Activated T-cell treated with anti-CD3 and anti-CD28 coated beads for 4 hours (primary cell): ENCODE data around the gene SARS1.
"Not testable (repeated sequence)": the region's sequence is repeated elsewhere in the genome, so short reads cannot be mapped to it uniquely, and the experiment has no call there.

ENCODE experiments used
- DNase-seq: peaks from one replicate; pipeline ENCODE4 v3.0.0-alpha.2; 2020

SARS1 gene

GRCh38 chr1:109193653-109194590 lies 19.8 kb upstream of the SARS1 start:
- peak; percentile 49 for DNase-seq

DNA sequence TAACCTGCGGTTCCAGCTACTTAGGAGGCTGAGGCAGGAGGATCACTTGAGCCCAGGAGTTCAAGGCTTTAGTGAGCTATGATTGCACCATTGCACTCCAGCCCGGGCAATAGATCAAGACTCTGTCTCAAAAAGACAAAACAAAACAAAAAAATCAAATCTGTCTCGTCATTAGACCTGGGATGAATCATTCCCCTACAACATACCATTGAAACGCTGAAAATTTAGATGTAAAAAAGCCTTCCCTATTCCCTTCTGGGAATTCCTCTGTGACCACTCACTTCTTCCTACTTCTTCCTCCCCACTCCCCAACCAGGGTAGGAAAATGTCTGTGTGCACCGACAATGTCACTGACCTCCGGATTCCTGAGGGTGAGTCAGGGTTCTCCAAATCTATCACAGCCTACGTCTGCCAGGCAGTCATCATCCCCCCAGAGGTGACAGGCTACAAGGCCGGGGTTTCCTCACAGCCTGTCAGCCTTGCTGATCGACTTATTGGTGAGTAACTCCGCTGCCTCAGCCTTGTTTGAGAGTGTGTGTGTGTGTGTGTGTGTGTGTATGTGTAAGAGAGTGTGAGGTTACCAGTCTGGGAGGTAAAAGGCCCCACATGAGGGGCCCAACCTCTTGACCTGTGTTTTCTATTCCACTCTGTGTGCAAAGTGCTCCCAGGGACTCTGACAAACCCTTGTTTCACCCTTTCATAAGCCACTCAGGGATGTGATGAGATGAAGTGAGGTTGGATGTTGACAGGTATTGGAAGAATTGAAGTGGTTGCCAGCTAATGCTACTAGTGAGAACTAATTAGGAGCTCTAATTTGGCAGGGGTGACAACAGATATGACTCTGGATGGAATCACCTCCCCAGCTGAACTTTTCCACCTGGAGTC lies 16.3 kb upstream of the SARS1 start:
- DNase-seq, result no peak

DNA sequence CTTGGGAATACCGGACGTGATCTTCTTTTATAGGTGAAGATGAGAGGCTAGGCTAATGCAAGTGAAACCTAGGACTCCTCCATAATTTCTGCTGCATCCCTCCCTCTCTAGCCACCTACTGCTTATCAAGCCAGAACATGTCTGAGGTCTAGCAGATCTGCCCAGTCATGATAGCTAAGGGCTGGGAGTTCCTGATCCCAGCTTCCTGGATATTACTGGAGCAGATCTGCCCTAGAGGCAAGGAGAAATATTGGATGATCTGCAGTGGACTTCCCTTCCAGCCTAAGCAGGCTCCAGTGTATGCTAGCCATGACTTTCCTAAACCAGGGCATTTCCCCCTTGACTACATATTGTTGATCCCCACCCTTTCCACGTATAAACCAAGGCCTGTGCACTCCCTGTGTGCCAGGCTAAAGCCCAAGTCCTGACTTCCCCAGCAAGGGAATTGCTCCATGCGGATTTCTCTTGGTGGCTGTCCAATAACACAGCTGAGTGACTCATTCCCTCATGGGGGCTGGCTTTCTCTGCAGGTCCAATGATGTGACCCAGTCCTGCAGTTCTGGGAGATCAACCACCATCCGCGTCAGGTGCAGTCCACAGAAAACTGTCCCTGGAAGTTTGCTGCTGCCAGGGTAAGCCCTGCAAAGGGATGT lies 15.5 kb upstream of the SARS1 start:
- no peak for DNase-seq

GRCh38 chr1:109198745-109199144 lies 15.0 kb upstream of the SARS1 start:
- DNase-seq, result no peak

DNA sequence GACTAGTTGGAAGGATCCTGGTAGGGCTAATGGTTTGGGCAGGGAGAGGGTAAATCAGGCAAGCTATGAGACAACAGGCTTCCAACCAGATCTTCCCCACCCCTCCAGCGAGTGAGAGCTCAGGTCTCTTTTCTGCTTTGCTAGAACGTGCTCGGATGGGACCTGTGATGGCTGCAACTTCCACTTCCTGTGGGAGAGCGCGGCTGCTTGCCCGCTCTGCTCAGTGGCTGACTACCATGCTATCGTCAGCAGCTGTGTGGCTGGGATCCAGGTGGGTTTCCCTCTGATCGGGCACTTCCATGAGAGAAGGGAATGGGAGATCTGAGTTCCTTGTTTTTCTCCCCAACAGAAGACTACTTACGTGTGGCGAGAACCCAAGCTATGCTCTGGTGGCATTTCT lies 14.0 kb upstream of the SARS1 start:
- DNase-seq, result no peak

GRCh38 chr1:109201123-109201703 lies 12.5 kb upstream of the SARS1 start:
- peak; percentile 39 for DNase-seq

DNA sequence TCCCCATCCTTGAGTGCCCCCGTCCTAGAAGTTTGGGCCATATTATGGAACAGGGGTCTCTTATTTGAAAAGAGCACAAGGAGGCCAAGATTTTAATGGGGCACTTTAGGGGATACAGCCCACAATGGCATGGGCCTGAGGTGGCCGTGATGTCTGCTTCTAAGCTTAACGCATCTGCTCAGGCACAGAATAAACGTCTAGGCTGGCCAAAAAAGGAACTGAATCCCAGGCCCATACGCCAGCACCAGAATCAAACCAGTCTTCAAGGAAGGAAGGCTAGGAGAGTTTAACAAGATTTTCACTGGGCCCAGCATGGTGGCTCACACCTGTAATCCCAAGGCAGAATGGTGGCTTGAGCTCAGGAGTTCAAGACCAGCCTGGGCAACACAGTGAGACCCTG lies 9.2 kb upstream of the SARS1 start:
- no peak for DNase-seq

GRCh38 chr1:109206339-109206738 lies 7.4 kb upstream of the SARS1 start:
- DNase-seq, result no peak

DNA sequence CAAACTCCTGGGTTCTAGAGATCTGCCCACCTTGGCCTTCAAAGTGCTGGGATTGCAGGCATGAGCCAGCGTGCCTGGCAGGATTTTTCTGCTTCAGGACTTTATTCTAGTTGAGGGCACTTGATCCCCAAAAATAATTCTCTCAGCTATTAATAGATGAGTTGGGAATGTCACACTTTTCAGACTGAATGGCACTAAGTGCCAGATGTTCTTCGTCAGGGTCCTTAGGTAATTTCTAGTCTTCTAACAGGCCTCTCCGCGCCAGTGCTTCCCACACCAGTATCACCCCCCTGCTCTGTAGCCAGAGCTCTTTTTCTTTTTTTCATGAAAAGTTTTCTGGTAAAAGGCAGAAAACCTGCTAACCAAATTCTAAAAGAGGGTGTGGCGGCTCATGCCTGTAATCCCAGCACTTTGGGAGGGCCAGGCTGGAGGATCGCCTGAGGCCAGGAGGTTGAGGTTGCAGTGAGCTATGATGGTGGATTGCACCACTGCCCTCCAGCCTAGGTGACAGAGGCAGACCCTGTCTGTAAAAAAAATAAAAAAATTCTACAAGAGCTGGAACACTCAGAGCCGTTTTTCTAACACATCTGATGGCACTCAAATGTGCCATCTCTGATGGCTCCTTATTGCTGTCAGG lies 6.1 kb upstream of the SARS1 start:
- no peak for DNase-seq

DNA sequence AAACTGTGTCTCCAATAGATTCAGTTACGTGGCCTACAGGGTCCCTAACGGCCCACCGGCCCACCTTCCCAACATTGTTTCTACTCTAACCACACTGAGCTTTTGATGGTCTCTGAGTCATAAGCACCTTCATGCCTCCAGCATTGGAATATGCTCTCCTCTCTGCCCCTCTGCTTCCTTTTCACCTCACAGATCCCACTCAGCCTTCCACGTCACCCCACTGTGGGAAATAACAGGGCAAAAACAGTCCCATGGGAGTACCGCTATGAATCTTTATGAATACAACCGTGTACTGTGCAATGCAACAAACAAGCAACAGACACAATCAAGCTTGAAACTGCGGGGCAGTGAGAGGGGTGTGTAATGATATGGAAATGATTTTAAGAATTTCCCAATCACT lies 5.3 kb upstream of the SARS1 start:
- DNase-seq, result no peak

GRCh38 chr1:109208836-109209463 lies 4.8 kb upstream of the SARS1 start:
- DNase-seq, result no peak

DNA sequence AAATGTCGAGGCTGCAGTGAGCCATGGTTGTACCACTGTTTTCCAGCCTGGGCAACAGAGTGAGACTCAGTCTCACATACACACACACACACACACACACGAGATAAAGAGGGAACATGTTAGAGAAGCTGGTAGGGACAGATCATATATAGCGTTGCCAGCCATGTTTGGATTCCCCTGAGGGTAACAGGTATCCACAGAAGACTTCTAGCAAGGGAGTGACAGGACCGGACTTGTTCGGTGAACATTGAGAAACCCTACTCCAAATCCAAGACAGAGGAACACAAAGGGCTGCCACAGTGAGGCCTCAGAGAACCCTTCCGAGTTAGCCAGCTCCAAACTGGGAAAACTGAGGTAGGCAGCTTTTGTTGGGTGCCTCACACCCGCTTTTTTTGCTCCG lies 3.7 kb upstream of the SARS1 start:
- no peak for DNase-seq

- DNase-seq, result no peak
Observed at GRCh38 chr1:109213345-109213823, 334 bp upstream of the SARS1 start.

- DNase-seq, result peak; percentile 42
Observed at GRCh38 chr1:109214695-109215623, 1.2 kb downstream of the SARS1 start.

GRCh38 chr1:109216662-109217061 lies 2.9 kb downstream of the SARS1 start:
- no peak for DNase-seq

GRCh38 chr1:109218516-109218915 lies 4.8 kb downstream of the SARS1 start:
- DNase-seq, result no peak

- DNase-seq, result not testable (repeated sequence)
Observed at GRCh38 chr1:109221201-109221600, 7.5 kb downstream of the SARS1 start.

DNA sequence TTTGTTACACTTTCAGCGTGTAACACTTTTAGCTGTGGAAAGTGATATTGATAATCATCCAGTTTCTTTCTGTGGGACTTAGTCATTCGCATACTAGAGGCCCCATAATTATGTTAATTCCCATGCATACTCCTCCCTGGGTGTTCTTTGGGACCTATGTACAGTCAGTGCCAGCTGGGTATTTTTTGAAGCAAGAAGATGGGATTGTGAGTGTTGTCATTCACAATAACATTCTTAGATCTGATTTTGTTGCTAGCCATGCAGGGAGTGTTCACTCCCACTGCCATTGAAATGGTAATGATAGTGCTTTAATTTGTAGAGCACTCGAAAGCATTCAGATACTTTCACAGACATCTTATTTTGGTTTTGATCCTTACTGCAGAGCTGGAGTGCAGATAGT lies 11.6 kb downstream of the SARS1 start:
- DNase-seq, result no peak

- DNase-seq, result no peak
Observed at GRCh38 chr1:109225711-109226445, 12.2 kb downstream of the SARS1 start.

- DNase-seq, result no peak
Observed at GRCh38 chr1:109228167-109228566, 14.4 kb downstream of the SARS1 start.
